SK-N-SH (cell line): ENCODE measurements around the gene GNG3. TPM values are rescaled to one million over a fixed set of nuclear protein-coding genes. Genes with fewer than 3 reads are reported as not detected.

Experiments
- CTCF ChIA-PET: fragments of 300-600, 350-600 bp; formaldehyde crosslinking; extraction: SDS; loops from one replicate; lab custom pipeline; 2021; lab: Yijun Ruan, JAX
- POLR2A ChIA-PET: fragments of 350-600 bp; sonication (Branson Sonifier 250); formaldehyde crosslinking; extraction: SDS; loops from one replicate; lab custom pipeline; 2020; ENCODE audit warnings: antibody characterized with exemption, inconsistent platforms; lab: Yijun Ruan, JAX
- DNase-seq: peaks from one replicate; pipeline ENCODE4 v3.0.0; 2012
- H2AFZ ChIP-seq: fragments of 200-600 bp; sonication (generic); 2 replicates; pipeline ENCODE4 v1.8.1; 2016; ENCODE audit warnings: antibody characterized with exemption, mild to moderate bottlenecking, low read depth
- H3F3A ChIP-seq: fragments of 200-600 bp; sonication (generic); replicated peaks from 2 replicates; pipeline ENCODE3; 2016; ENCODE audit warnings: antibody characterized with exemption, mild to moderate bottlenecking; ENCODE audit not compliant: insufficient read depth
- H3K27ac ChIP-seq, 2 experiments: fragments of 200-500 bp in 1 of 2; fragments of 200-600 bp in 1 of 2; sonication (Bioruptor generic) in 1 of 2; sonication (generic), shearing (Covaris generic) in 1 of 2; 2 replicates each; pipeline versions ENCODE4 v1.5.1 to v1.6.1; 2014 to 2016; ENCODE audit warnings: low read depth in 2 of 2, inconsistent platforms in 1 of 2, low read length in 1 of 2, mild to moderate bottlenecking in 1 of 2, mixed read lengths in 1 of 2
- H3K27me3 ChIP-seq: fragments of 200-600 bp; sonication (generic), shearing (Covaris generic); 2 replicates; pipeline ENCODE4 v1.6.1; 2016; ENCODE audit warnings: mixed run types; ENCODE audit not compliant: insufficient read depth
- H3K36me3 ChIP-seq, 2 experiments: fragments of 200-500 bp in 1 of 2; fragments of 200-600 bp in 1 of 2; sonication (Bioruptor generic) in 1 of 2; sonication (generic) in 1 of 2; replicated peaks in 1 of 2; 2 replicates each; pipeline versions ENCODE3 to v1.5.1; 2014 to 2016; ENCODE audit warnings: low read length in 1 of 2, mild to moderate bottlenecking in 1 of 2; ENCODE audit not compliant: insufficient read depth in 2 of 2, control insufficient read depth in 1 of 2
- H3K4me1 ChIP-seq, 2 experiments: fragments of 200-500 bp in 1 of 2; fragments of 200-600 bp in 1 of 2; sonication (Bioruptor generic) in 1 of 2; sonication (generic), shearing (Covaris generic) in 1 of 2; 2 replicates each; pipeline versions ENCODE4 v1.5.1 to v1.6.1; 2014 to 2016; ENCODE audit warnings: low read depth in 1 of 2, low read length in 1 of 2, mixed run types in 1 of 2; ENCODE audit not compliant: insufficient read depth in 2 of 2, control insufficient read depth in 1 of 2
- H3K4me2 ChIP-seq: fragments of 200-600 bp; sonication (generic), shearing (Covaris generic); 2 replicates; pipeline ENCODE4 v1.6.1; 2017; ENCODE audit warnings: mixed run types
- H3K4me3 ChIP-seq, 2 experiments: fragments of 200-500 bp in 1 of 2; fragments of 200-600 bp in 1 of 2; sonication (Bioruptor generic) in 1 of 2; sonication (generic), shearing (Covaris generic) in 1 of 2; 2 replicates each; pipeline versions ENCODE4 v1.5.1 to v1.8.1; 2014 to 2016; ENCODE audit warnings: low read depth in 2 of 2, inconsistent platforms in 1 of 2, low read length in 1 of 2, mild to moderate bottlenecking in 1 of 2, mixed read lengths in 1 of 2, moderate library complexity in 1 of 2
- H3K79me2 ChIP-seq: fragments of 200-600 bp; sonication (generic); 2 replicates; pipeline ENCODE4 v1.8.1; 2017; ENCODE audit warnings: mild to moderate bottlenecking; ENCODE audit not compliant: insufficient read depth
- H3K9ac ChIP-seq: fragments of 200-600 bp; sonication (generic); 2 replicates; pipeline ENCODE4 v1.6.1; 2017; ENCODE audit warnings: mixed run types
- H3K9me2 ChIP-seq: fragments of 200-600 bp; sonication (generic); 2 replicates; pipeline ENCODE4 v1.6.1; 2017; ENCODE audit warnings: mixed run types
- H3K9me3 ChIP-seq: fragments of 200-600 bp; sonication (generic); 2 replicates; pipeline ENCODE4 v1.6.1; 2017; ENCODE audit warnings: mixed run types, mild to moderate bottlenecking, moderate library complexity
- H4K20me1 ChIP-seq: fragments of 200-600 bp; sonication (generic); 2 replicates; pipeline ENCODE4 v1.6.1; 2017; ENCODE audit warnings: mild to moderate bottlenecking, mixed run types; ENCODE audit not compliant: insufficient read depth
- CHD2 ChIP-seq: fragments of 150-350 bp; IDR thresholded peaks from 2 replicates; pipeline ENCODE4 v1.6.1; 2018; ENCODE audit warnings: low read length; ENCODE audit not compliant: partially characterized antibody
- ELF1 ChIP-seq: IDR thresholded peaks from 2 replicates; pipeline ENCODE4 v1.4.0; 2012
- FOSL2 ChIP-seq: IDR thresholded peaks from 2 replicates; pipeline ENCODE4 v1.4.0; 2012; ENCODE audit warnings: low read depth, mild to moderate bottlenecking, moderate library complexity, borderline replicate concordance
- GATA2 ChIP-seq: sonication (generic); formaldehyde crosslinking; IDR thresholded peaks from 2 replicates; pipeline ENCODE4 v1.5.0; 2020; ENCODE audit warnings: mild to moderate bottlenecking, missing genetic modification reagents
- IRF3 ChIP-seq: fragments of 150-350 bp; IDR thresholded peaks from 2 replicates; pipeline ENCODE4 v1.6.1; 2016; ENCODE audit warnings: mild to moderate bottlenecking, low read depth, low read length
- JUND ChIP-seq: IDR thresholded peaks from 2 replicates; pipeline ENCODE4 v1.4.0; 2012
- MEF2A ChIP-seq: IDR thresholded peaks from 2 replicates; pipeline ENCODE4 v1.4.0; 2012; ENCODE audit warnings: low read depth, borderline replicate concordance
- RAD21 ChIP-seq: IDR thresholded peaks from 2 replicates; pipeline ENCODE4 v1.6.1; 2012; ENCODE audit warnings: mild to moderate bottlenecking, low read length
- REST ChIP-seq: IDR thresholded peaks from 2 replicates; pipeline ENCODE4 v1.6.1; 2012; ENCODE audit warnings: mild to moderate bottlenecking, low read depth, low read length, moderate library complexity
- RFX5 ChIP-seq: IDR thresholded peaks from 2 replicates; pipeline ENCODE4 v1.6.1; 2012; ENCODE audit warnings: mild to moderate bottlenecking, improper control_type of control experiment, low read length
- SIN3A ChIP-seq: IDR thresholded peaks from 2 replicates; pipeline ENCODE4 v1.6.1; 2012; ENCODE audit warnings: low read depth, mild to moderate bottlenecking, low read length, moderate library complexity, borderline replicate concordance
- TCF12 ChIP-seq: IDR thresholded peaks from 2 replicates; pipeline ENCODE4 v1.4.0; 2012
- YY1 ChIP-seq: IDR thresholded peaks from 2 replicates; pipeline ENCODE4 v1.4.0; 2012; ENCODE audit warnings: low read depth, mild to moderate bottlenecking
- ZBTB33 ChIP-seq: IDR thresholded peaks from 2 replicates; pipeline ENCODE4 v1.4.0; 2012; ENCODE audit warnings: low read depth, borderline replicate concordance
- WGBS: methylation state at CpG from one replicate; pipeline ENCODE4 v1.1.6; 2017; ENCODE audit warnings: low lambda C conversion rate; 5-methylcytosine and 5-hydroxymethylcytosine counted together
- polyA plus RNA-seq, 3 experiments: library from polyadenylated mRNA; depleted of rRNA; stranded (reverse); fragments of >200 nt; gene quantifications; 2 replicates each; pipeline ENCODE4 v1.2.3, GENCODE V29; 2012

Gene GNG3
- polyA plus RNA-seq, 1 of the 3 experiments (the other 2 are of a cell fraction) = 0.16 TPM

- ChIA-PET POLR2A (interaction anchor here (2.6 kb wide), 1 partner anchor 13 kb away, joined by 13 read pairs; the partner anchor contains the start of genes C11orf98 and CSKMT), CTCF (interaction anchor here (0.7 to 1.7 kb wide), 3 partner anchors 17 to 283 kb away, joined by 3 to 7 read pairs (median 6); no protein-coding TSS in a partner anchor)
- H3F3A ChIP-seq = peaks cover 43% of the 10 kb centered on the region
- no peak overlapping the region for H2AFZ ChIP-seq
- peak overlapping the region; percentile 96 for H3K9ac ChIP-seq
- no peak for DNase-seq
- peaks cover 62% of the 10 kb centered on the region for H3K79me2 ChIP-seq
- no peaks in the 10 kb centered on the region for H3K27me3 ChIP-seq
- peak overlapping the region in 1 of 2 experiments; percentile 70; a peak in 1 of 4 replicates for H3K27ac ChIP-seq
- peak overlapping the region; percentile 79 to 98 for H3K4me3 ChIP-seq
- peaks cover 15 to 21% of the 10 kb centered on the region in 2 experiments; a peak in 3 of 4 replicates for H3K4me1 ChIP-seq
- no peak for TF ChIP-seq JUND
- TF ChIP-seq RFX5 = no peak
- TF ChIP-seq ZBTB33 = no peak
- no peak for TF ChIP-seq SIN3A
- TF ChIP-seq FOSL2 = no peak
- TF ChIP-seq IRF3 = no peak
- no peak for TF ChIP-seq MEF2A
- TF ChIP-seq ELF1 = no peak
- TF ChIP-seq RAD21 = no peak
- TF ChIP-seq YY1 = no peak
- TF ChIP-seq TCF12 = no peak
- no peak for TF ChIP-seq GATA2 (CRISPR knock-in tag)
- TF ChIP-seq REST = no peak
- TF ChIP-seq CHD2 = no peak
- TF ChIP-seq, all 33 proteins: peak for 0
- H3K36me3 ChIP-seq = peaks cover 19 to 26% of the 10 kb centered on the region in 2 experiments
- no peaks in the 10 kb centered on the region for H3K9me2 ChIP-seq
- H3K4me2 ChIP-seq = peak overlapping the region; percentile 96
- no peaks in the 10 kb centered on the region for H3K9me3 ChIP-seq
- 74% methylated on average over 15 of the region's 15 CpGs for WGBS
- H4K20me1 ChIP-seq = no peaks in the 10 kb centered on the region
Observed at GRCh38 chr11:62677714-62678113, 29.8 kb upstream of the GNG3 start.
